ENCODE data around the gene FEM1B.
A peak's percentile ranks its signal among the peaks of the same experiment; 100 is the strongest.

The FEM1B gene

DNA sequence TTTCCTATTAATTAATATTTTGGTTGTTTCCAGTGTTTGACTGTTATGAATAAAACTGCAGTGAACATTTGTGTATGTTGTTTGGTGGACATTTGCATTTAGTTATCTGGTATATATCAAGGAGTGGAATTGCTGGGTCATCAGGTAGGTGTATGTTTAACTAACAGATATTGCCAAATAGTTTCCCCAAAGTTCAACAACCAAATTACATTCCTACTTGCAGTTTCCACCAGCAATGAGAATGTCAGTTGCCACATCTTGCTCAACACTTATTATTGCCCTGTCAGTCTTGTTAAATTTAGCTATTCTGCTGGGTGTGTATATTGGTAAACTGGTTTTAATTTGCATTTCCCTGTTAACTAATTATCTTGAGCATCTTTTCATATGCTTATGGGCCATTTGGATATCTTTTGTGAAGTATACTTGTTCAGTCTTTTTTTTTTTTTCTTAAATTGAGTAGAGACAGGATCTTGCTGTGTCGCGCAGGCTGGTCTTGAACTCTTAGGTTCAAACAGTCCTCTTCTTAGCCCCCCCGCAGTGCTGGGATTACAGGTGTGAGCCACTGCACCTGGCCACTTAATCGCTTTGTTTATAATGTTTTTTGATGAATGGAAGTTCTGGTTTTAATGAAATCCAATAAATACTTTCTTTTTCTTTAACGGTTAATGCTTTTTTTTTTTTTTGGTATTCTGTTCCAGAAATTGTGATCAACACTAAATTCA, 7.9 kb downstream of the FEM1B start:
- DNase-seq (ENCODE audit: low spot score) = no peak

DNA sequence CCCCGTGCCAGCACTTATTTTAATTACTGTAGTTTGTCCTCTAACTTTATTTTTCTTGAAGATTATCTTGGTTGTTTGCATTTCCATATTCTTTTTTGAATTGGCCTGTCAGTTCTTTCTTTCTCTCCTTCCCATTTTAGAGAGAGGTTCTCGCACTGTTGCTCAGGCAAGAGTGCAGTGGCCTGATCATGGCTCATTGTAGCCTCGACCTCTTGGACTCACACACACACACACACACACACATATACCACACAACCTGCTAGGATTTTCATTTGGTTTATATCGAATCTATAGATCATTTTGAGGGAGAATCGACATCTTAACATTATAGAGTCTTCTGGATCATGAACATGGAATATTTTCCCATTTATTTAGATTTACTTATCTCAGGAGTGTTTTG, 8.7 kb downstream of the FEM1B start:
- no peak for DNase-seq (ENCODE audit: low spot score)

DNA sequence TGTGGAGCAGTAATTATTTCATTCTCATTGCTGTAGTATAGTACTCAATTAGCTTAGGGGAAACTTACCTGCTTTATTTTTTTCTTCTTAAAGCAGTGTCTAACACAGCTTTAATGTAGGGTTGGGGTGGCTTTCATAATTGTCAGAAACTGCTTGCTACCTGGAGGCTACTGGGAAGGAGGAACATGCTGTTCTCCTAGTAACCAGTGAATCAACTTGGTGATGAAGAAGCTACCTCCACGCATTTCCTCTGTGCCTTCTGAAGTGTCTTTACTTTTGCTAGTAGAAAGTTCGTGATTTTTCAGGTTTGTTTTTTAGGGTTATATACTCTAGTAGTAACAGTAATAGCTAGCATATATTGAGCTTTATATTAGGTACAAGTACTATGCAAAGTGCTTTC, 11.5 kb downstream of the FEM1B start:
- no peak for DNase-seq (ENCODE audit: low spot score)

DNA sequence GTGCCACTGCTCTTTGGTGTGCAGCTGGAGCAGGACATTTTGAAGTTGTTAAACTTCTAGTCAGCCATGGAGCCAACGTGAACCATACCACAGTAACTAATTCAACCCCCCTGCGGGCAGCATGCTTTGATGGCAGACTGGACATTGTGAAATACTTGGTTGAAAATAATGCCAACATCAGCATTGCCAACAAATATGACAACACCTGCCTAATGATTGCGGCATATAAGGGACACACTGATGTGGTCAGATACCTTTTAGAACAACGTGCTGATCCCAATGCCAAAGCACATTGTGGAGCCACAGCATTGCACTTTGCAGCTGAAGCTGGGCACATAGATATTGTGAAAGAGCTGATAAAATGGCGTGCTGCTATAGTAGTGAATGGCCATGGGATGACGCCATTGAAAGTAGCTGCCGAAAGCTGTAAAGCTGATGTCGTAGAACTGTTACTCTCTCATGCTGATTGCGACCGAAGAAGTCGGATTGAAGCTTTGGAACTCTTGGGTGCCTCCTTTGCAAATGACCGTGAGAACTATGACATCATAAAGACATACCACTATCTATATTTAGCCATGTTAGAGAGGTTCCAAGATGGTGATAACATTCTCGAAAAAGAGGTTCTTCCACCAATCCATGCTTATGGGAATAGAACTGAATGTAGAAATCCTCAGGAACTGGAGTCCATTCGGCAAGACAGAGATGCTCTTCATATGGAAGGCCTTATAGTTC, 12.2 kb downstream of the FEM1B start:
- no peak for DNase-seq (ENCODE audit: low spot score)

DNA sequence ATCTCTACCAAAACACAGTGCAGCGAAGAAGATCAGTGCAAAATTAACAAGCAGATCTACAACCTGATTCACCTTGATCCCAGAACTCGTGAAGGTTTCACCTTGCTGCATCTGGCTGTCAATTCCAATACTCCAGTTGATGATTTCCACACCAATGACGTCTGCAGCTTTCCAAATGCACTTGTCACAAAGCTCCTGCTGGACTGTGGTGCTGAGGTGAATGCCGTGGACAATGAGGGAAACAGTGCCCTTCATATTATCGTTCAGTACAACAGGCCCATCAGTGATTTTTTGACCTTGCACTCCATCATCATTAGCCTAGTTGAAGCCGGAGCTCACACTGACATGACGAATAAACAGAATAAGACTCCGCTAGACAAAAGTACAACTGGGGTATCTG, 13.2 kb downstream of the FEM1B start:
- no peak for DNase-seq (ENCODE audit: low spot score)

DNA sequence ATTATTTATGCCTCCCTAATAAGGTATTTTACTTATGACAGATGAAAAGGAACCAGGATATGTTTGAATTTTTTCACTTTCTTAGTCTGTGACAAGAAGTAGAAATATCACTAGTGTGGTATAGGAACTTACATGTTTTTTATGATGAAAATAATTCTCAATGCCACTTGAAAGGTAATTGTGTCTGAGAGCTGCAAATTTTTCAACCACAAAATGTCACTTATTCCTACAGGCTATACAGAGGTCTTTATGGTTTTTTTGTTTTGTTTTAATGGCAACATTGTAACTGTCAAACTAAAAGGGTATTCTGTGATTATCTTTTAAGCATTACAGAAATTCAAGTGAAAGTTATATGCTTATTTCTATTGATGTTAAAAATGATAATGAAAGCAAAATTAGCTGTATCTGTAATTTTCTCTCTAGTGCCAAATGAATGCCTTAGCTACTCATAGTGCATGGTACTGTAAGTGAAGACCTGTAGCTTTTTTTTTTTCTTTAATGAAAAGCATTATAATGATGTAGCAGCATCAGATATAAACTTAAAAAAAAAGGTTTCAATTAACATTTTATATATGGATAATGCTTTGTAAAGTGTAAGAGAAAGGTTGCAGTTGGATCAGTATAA, 14.7 kb downstream of the FEM1B start:
- DNase-seq (ENCODE audit: low spot score) = no peak

DNA sequence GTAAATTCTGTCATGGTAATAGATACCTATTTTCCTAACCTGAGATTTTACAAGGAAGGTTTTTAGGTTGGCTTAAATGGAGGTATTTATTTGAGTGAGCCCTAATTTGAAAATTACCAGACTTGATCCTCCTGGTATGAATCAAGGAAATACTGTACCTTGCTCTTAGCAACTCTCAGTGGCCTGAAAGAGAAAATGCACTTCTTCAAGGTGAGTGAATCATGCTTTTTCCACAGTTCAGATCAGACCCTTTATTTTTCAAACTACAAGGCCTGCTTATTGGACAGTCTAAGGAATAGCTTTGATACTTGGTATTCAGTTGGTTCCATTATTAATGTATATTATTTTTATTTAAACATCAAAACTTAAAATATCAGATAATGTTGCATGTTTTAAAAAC, 15.4 kb downstream of the FEM1B start:
- no peak for DNase-seq (ENCODE audit: low spot score)

DNA sequence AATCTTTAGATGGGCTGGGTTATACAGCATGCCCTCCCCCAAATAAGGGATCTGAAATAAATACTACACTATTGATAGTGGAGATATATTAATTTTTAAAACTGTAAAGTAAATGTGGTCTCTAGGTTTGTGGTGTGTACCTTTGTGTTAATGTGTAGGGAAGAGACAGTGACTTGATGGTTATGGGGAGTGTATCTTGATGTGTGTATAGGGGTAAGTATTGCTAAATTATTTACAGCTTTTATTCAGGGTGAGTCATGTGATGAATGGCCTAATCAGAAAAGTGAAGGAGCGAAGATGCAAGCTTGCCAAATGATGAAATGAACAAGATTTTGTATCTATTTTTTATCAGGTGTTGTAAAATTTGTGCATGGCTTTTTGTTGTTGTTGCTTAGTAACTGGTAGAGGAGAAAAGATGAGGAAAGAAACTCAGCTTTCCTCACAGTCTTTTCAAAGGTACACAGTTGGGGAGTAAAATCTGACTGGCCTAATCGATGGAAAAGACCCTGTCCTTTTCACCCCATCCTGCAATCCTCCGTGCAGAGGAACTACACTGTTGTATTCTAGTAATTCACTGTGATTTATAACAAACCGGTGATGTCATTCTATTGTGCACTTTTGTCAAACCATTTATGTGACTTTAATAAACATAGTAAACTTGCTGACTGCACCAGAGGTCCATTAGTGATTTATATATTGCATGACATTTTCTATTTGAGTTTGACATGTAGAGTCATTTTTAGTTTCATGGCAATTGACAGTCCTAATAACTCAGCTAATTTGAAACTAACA, 17.7 kb downstream of the FEM1B start:
- DNase-seq (ENCODE audit: low spot score) = no peak

DNA sequence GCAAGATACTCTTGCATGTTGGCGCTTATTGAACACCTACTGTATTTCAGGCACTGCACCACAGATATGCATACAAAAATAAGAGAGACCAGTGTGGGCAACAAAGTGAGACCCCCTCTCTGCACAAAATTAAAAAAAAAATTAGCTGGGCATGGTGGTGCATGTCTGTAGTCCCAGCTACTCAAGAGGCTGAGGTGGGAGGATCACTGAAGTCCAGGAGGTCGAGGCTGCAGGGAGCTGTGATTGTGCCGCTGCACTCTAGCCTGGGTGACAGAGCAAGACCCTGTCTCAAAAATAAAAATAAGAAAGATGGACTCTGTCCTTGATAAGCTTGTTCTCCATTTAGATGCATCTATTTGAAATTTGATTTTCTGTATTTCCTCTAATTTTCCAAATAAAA, 20.8 kb downstream of the FEM1B start:
- DNase-seq (ENCODE audit: low spot score) = no peak

DNA sequence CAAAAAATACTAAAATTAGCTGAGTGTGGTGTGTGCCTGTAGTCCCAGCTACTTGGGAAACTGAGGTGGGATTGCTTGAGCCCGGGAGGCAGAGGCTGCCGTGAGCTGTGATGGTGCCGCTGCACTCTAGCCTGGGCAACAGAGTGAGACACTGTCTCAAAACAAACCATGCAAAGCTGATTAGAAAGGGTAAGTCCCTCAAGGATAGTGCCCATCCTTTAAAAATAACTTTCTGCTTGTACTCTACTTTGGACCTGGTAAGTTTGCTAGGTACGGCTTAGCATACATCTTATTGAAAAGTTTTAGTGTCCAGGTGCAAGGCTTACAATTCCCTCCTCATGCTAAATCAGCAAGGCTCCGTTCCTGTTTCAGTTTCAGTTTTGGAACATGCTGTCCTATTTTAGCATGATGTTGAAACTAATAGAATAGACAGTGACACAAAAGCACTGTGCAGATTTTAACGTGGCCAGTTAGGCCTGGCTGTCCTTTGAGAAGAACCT, 21.4 kb downstream of the FEM1B start:
- DNase-seq (ENCODE audit: low spot score) = no peak

DNA sequence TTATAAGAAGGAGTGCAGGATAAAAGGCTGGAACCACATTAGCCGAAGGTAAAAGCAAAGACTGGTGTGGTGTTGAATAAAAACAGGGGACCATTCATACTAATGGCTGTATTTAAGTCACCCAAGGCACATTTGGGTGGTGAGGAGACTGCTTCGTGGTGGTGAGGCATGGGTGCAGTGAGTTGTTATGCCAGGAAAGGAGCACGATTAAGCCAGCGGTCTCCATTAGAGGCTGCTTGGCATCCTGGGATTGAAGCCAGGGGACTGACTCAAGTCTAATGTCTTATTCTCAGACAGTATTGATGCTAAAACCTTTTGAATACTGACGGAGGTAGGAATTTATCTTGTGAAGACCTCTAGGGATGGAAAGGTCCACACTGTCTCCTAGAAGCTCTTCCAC, 21.9 kb downstream of the FEM1B start:
- DNase-seq (ENCODE audit: low spot score) = no peak

DNA sequence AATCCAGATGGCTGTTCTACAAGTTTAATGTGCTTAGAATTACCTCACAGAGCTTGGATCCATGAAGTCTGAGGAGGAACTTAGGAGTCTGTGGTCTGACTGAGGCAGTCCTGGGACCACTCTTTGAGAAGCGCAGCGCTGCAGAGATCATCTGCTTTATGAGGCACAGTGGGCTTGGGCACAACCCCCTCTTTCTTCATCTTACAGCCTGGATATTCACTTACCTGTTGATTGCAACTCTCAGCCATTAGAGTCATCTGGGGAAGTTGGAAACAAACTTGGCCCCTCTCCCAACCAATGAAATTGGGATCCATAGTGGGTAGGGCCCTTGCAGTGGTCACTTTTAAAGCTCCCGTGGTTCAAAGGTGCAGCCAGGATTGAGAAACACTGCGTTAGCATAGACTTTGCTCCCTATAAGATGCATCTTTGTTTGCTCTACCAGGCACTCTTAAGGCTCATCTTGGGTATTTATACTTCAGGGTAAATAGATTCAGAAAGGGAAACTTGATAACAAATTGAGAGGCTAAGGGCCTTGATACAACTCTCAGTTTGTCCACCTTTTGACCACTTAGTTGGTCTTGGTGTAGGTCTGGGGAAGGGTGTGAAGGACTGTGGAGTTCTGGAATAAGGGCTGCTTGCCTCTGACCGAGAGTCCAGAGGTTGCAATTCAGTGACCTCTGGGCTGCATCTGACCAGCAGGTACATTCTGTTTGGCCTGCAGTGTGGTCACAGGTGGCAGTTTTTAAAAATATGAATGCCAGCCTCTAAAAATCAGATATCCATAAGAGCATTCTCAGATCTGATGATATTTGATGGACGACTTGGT, 22.8 kb downstream of the FEM1B start:
- no peak for DNase-seq (ENCODE audit: low spot score)

DNA sequence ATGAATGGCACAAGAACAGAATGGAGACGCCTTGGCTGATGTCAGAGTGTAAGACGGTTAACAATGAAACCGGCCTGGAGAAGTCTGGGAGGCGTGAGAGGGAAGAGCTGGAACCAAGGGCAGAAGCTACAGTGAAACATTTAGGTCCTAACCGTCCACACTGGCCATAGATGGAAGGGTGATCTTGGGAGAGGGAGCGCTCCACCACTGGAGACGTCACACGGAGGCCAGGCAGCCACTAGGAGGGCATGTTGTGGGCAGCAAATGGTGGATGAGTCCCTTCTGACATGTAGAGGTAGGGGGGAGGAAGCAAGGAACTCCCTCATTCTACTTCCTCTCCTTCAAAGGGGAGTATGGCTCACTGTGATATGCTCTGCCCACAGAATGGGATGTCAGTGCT, 23.8 kb downstream of the FEM1B start:
- no peak for DNase-seq (ENCODE audit: low spot score)

DNA sequence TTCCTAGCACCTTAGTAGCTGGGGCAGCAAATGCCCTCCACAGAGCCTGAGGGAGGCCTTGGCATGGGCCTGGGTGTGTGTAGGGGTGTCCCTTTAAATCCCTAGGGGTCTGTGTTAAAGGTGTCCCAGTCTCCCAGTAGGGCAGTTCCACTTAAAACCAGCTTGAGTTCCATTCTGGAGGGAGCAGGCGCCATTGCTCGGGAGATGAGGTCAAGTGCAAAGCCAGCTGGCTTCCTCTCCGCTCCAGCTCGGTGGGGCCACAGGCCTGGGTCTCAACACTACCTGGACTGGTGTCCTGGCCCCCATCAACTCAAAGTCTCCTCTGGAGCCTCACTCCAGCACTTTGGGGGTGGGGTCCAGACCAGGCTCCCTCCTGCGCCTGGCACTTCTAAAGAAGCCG, 25.2 kb downstream of the FEM1B start:
- DNase-seq (ENCODE audit: low spot score) = no peak

DNA sequence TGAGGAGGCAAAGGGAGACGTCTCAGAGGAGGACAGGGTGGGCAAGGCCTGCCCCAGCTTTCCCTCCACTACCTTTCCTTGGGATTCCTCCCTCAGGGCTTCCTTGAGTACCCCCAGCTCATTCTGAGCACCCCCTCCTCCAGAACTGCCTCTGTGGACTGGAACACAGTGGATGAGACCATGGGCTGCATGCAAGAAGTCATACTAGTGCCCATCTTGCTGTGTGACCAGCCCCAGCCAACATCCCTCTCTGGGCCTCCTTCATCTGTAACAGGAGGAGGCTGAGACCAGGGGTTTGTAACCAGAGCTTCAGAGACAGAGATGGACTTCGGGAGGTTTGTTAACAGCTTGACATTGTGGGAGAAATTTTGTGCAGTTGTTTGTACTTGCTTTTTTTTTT, 25.6 kb downstream of the FEM1B start:
- DNase-seq (ENCODE audit: low spot score) = no peak

DNA sequence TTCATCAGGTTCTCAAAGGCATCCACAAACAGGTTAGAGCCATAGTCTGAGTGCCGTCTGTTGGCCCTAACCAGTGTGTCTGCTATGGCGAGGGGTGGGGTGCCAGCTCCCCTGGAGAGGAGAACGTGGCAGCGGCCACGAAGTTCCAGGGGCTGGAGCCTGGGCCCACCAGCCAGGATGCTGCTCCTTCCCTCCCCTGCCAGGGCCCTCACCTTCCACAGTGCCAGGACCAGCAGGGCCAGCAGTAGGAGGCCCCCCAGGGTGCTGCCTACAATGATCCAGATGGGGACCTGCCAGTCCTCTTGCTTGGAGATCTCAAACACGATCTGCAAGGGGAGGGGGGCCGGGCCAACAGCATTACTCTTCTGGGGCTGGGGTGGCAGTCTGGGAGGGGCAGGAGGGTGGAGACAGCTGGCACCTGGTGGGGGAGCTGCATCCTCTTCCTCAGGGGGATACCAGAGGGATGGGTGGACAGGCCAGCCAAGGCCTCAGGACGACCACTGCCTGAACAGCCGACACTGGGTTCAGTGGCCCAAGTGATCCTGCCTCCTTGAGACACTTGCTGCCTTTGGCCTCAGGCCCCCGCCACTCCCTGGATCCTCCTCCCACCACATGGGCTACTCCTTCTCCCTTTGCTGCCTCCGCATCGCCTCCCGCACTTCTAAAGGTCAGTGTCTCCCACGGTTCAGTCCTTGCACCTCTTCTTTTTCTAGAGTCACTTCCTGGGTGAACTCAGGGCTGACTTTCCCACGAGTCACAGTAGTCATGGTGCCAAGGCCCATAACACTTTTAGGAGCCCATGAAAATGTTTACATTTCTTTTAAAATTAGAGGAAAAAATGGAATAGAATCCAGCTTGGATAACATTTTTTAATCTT, 26.3 kb downstream of the FEM1B start:
- peak; percentile 19 for DNase-seq (ENCODE audit: low spot score)

DNA sequence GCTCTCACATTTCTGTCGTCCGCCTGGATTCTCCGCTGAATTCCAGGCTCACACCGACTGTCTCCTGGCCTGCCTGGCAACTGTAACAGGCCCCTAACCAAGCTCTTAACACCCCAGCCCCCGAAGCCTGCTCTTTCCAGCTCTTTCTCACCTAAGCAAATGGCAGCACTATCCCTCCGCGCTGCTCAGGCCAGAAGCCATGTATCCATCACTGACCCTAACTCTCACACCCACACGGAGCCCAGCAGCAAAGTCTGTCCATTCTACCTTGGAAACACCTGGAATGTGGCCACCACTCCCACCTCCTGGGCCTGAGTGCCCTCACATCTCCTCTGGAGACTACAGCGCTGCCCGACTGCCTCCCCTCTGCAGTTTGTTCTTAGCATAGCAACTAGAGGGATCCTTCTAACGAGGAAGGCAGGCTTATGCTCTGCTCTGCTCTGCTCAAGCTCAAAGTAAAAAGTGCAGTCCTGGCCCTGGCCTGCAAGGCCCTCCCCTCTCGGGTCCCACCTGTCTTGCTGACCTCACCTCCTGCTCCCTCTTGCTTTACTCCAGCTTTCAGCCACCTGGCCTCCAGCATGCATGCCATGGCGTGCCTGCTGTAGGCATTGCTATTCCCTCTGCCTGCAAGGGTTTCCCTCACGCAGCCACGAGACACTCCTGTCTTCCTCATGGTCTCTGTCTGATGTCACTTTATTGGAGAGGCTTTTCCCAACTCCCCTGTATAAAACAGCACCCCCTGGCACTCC, 27.2 kb downstream of the FEM1B start:
- DNase-seq (ENCODE audit: low spot score) = no peak

DNA sequence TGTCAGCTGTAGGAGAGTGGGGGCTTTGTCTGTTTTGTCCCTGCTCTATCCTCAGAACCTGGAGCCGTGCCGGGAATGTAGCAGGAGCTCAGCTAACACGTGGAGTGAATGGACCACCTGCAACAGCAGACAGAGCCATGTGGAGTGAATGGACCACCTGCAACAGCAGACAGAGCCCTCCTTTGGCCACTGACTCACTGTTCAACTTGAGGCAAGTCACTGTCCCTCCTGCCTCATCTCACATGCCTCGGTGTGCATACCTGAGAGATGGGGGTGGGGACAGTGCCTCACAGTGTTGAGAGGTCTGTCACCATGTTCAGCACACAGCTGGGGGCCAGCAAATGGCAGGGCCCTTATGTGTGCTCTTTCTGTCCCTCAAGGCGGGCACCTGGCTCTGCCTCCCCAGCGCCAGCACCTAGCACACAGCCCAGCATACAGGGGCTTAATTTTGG, 27.9 kb downstream of the FEM1B start:
- no peak for DNase-seq (ENCODE audit: low spot score)

DNA sequence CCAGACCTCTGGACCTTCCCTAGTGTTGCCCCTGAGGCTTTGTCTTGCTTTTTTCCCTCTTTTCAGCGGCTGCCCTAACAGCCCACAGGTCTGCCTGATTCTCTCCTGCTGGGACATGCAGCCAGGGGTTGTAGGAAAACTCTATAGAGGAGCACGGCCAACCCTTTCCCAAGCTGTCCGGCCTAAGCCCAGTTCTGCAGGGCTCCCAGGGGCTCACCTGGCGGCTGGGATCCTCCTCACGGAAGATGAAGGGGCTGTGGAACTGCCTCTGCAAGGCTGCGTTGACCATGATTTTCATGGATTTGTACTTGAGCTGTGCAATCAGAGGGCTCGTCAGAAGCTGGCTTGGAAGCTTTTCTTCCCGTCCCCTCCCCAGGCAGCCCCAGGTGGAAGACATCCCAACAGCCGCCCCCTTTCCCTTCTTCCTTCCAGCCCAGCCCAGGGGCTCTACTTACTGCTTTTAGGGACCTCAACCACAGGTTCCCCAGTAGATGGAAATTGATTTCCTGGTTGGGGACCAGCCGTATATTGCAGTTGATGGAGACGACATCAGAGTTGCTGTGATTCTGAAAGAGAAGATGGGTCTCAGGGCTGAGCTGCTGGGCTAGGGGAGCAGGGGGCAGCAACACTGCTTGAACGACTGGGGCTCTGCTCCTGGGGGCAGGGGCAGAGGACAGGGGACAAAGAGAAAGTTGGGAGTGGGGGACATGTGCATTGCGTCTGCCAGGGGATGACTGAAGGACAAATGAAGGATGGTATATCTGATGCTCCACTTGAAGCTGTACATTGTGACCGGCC, 29.8 kb downstream of the FEM1B start:
- no peak for DNase-seq (ENCODE audit: low spot score)
